Stimulated activated CD4-positive, alpha-beta T cell treated with anti-CD3 and anti-CD28 coated beads, Interleukin-1b, Interleukin-23, amount 100 ng/mL, for 48 hours (primary cell): ENCODE results near the gene BAIAP2.
"Not testable (repeated sequence)": the region's sequence is repeated elsewhere in the genome, so short reads cannot be mapped to it uniquely, and the experiment has no call there.

Source experiments
- DNase-seq: peaks from one replicate; pipeline ENCODE4 v3.0.0-alpha.2; 2020

BAIAP2 gene

DNA sequence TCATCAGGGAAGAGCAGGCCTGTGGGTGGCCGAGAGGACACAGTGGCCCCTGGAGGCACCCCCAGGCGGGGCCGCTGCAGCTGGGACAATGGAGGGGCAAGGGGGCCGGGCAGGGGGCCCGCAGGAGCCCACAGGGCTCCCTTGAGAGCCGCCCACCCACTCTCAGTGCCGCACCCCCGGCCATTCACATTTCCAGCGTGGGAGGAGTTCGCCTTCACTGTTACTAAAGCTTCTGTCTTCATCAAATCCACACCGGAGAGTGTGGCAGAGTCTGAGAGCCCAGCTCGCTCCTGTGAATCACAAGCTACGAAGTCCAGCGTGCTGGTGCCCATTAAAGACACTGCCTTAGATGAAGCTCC is 109.5 kb downstream of the BAIAP2 start:
- no peak for DNase-seq

GRCh38 chr17:81146208-81146607 is 111.3 kb downstream of the BAIAP2 start:
- DNase-seq, result not testable (repeated sequence)

GRCh38 chr17:81147701-81148100 is 112.8 kb downstream of the BAIAP2 start:
- DNase-seq, result no peak

GRCh38 chr17:81148571-81148970 is 113.6 kb downstream of the BAIAP2 start:
- no peak for DNase-seq

GRCh38 chr17:81148986-81149533 is 114.1 kb downstream of the BAIAP2 start:
- DNase-seq, result no peak

DNA sequence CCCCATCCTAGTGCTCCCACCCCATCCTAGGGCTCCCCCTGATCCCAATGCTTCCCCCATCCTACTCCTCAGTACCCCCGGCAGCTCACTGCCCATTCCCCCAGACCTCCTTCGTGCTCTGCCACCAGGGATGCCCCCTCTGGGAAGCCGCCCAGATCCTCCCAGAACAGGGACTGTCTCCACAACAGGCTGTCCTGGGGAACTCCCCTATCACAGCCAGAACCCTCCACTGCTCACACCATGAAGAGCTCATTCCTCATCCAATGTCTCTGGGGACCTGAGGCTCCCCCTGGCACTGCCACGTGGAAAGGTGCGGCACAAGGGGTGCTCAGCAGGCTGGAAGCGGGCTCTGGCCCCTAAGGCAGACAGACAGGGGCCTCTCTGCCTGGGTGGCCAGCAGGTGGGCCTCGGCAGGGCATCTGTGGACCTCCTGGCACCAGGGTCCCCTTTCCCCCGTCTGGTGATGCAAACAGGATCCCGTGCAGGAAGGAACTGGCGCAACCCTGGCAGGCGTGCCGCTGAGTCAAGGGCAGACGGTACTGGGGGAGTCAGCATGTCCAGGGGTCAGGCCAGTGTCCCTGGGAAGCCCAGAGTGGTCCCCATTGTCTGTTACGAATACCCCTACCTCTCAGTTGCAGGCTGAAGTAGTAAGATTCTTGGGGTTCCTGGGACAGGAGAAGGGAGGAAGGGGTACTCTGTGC is 115.6 kb downstream of the BAIAP2 start:
- no peak for DNase-seq

GRCh38 chr17:81151278-81151677 is 116.3 kb downstream of the BAIAP2 start:
- DNase-seq, result no peak

- no peak for DNase-seq
These were observed 117.4 kb downstream of the BAIAP2 start for GRCh38 chr17:81152288-81152828.

DNA sequence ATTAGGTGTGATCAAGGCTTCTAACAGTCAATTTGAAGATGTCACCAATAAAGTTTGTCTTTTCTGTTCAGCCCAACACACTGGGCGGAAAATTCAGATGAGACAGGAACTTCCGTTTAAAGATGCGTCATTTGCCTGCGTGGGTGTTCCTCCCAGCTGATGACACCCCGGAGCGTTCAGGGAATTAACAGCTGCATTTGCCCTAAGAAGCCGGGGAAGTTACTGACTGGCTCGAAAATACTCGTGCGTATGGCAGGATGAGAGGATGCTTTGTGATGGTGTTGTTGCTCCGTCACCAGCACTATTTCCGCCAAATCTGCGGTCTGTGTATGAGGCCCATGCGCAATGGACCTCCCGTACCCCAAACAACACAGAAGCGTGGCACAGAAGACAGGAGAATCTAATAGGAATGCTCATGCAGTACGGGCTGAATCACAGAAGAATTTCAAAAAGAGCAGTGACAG is 118.4 kb downstream of the BAIAP2 start:
- no peak for DNase-seq

- DNase-seq, result not testable (repeated sequence)
These were observed 119.1 kb downstream of the BAIAP2 start for GRCh38 chr17:81154016-81154415.

DNA sequence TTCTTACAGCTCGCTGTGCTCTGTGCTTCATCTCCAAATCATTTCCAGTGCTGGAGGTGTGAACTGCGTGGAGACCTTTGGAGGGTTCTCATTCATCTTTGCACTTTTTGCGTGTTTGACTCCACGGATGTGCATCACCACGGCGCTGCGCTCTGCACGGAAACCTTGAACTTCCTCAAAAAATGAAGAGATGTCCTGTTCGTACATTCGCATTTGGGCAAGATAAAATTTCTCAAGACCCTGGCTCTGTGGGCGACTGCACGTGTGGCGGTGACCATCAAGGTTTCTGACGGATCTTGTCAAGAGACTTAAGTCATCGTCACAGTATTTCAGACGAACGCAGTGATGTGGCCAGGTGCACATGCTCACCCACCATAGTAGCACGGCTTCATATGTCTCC is 120.0 kb downstream of the BAIAP2 start:
- no peak for DNase-seq

GRCh38 chr17:81156866-81157805 is 122.2 kb downstream of the BAIAP2 start:
- no peak for DNase-seq

DNA sequence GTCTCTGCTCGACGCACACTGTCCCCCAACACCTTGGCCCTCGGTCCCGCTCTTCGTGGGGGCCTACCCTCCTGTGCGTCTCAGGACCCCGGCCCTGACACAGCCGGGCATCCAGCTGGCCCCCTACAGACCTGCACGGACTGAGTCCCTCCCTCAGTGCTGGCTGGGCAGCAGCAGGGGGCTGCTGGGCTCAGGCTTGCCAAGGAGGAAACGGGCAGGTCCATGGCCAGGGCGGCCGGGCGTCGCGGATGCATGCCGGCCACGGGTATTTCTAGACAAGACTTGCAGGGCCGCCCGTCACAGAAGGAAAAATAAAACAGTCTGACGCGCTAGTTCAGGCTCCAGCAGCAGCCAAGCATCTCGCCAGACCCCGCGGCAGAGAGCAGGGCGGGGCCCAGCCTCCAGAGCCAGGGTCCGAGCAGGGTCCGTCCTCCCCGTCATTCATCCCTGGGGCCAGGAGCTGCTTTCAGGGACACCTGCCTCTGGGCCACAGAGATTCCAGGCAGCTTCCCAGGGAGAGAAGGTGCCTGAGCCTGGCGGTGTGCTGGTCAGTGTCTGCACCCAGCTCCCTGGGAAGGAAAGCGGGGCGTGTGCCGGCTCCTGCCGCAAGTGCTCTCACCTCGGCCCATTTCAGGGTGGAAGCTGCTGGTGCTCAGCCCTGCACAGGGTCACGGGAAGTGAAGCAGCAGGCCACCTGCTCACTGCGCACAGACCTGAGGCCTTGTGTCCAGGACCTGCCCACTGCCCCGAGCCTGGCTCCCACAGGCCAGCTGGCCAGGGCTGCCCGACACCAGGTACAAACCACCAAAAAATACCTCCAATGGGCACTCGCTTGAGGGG is 123.1 kb downstream of the BAIAP2 start:
- DNase-seq, result no peak

DNA sequence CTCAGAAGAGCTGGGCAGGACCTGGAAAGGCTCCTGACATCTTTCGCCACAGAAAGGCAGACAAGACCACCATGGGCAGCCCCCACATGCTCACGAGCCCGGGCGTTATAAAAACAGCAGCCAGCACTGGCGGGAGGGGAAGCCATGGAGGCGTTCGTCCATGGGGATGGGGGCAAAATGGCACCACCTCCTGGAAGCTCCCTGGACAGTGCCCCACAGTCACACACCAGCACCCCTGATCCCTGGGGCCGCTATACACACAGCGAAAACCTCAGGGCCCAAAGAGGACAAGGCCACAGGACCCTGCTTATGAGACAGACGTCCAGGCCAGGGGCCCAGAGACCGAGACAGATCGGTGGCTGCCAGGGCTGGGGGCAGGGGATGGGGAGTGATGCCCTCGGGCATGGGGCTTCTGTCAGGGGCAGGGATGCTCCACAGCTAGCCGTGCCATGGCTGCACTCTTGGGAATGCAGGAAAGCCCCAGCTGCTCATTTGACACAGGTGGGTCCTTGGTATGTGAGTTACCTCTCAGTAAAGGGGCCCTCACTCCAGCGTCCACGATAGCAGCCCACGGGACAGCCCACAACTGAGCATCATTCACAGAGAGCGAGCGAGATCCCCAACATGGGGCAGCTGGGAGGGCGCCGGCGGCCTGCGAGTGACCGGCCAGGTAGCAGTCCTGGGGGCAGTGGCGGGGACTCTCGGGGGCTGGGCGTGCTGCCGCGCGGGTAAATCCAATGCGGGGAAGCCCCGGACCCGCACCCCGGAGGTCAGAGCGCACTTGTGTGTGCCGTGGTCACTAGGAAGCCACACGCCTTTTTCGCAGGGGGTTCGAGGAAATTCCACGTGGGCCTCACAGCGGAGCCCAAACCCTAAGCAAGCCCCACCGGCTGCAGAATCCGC is 124.0 kb downstream of the BAIAP2 start:
- no peak for DNase-seq

GRCh38 chr17:81159611-81160265 is 124.8 kb downstream of the BAIAP2 start:
- DNase-seq, result no peak

GRCh38 chr17:81160306-81160705 is 125.4 kb downstream of the BAIAP2 start:
- no peak for DNase-seq

- DNase-seq, result no peak
These were observed 125.9 kb downstream of the BAIAP2 start for GRCh38 chr17:81160747-81161453.

DNA sequence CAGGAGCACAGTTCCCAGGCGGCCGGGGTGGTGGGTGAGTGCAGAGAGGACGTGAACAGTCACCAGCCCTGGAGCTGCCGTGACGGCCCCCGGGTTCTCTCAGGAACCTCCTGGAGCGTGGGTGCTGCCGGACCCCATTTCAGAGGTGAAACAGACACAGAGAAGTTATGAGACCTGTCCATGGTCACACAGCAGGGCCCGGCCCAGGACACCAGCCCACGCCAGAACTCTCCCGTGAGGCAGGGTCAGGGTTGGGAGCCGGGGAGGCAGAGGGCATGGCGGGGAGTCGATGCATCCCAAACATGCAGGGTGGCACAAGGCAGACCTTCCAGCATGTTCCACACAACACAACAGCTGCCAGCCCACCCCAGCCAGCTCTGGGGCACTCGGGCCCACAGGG is 126.6 kb downstream of the BAIAP2 start:
- DNase-seq, result no peak

GRCh38 chr17:81161972-81162371 is 127.0 kb downstream of the BAIAP2 start:
- no peak for DNase-seq

DNA sequence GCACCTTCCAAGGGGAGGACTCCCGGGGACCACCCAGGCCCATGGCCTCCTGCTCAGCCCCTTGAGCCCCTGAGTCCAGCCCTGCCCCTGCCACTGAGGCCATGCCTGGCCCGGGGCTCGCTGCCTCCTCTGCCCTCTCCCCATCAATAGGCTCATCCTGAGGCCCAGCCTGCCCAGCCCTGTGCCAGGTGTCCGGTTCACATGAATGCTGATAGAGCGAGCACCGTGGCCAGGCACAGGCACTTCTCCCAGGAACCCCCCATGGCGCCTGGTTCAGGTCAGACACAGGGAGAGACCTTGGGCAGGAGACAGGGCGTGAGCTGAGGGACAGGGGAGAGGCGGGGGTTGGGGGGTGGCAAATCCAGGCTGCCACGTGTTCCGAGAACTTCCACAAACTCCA is 127.5 kb downstream of the BAIAP2 start:
- no peak for DNase-seq
